GM23338 (cell line): Measurements from ENCODE around the gene NOL9. TPM values are rescaled to one million over a fixed set of nuclear protein-coding genes. Genes with fewer than 3 reads are reported as not detected.

Source experiments
- ATAC-seq: fragments of 200-7000 bp; cut with Tn5 transposase; 3 replicates; pipeline ENCODE4 v1.9.1; 2020
- DNase-seq: peaks from one replicate; pipeline ENCODE4 v3.0.0-alpha.2; 2015; ENCODE audit warnings: low spot score
- H2AFZ ChIP-seq: fragments of 200-600 bp; sonication (generic); 2 replicates; pipeline ENCODE4 v1.8.0; 2016; ENCODE audit warnings: antibody characterized with exemption, mild to moderate bottlenecking, moderate library complexity
- H3F3A ChIP-seq: fragments of 200-600 bp; sonication (generic); replicated peaks from 2 replicates; pipeline ENCODE4 v1.8.0; 2017; ENCODE audit warnings: antibody characterized with exemption, mixed run types, low read depth
- H3K27ac ChIP-seq: fragments of 200-600 bp; sonication (generic); 2 replicates; pipeline ENCODE4 v1.6.1; 2016; ENCODE audit warnings: low read depth
- H3K27me3 ChIP-seq: fragments of 200-600 bp; sonication (generic); 2 replicates; pipeline ENCODE4 v1.8.0; 2016; ENCODE audit warnings: mild to moderate bottlenecking, mixed run types, moderate library complexity; ENCODE audit not compliant: insufficient read depth
- H3K36me3 ChIP-seq: fragments of 200-600 bp; sonication (generic); 2 replicates; pipeline ENCODE4 v1.8.0; 2016; ENCODE audit warnings: mild to moderate bottlenecking; ENCODE audit not compliant: insufficient read depth
- H3K4me1 ChIP-seq: fragments of 200-600 bp; sonication (generic); 2 replicates; pipeline ENCODE4 v1.8.0; 2016; ENCODE audit warnings: mild to moderate bottlenecking, moderate library complexity; ENCODE audit not compliant: insufficient read depth
- H3K4me2 ChIP-seq: fragments of 200-600 bp; sonication (generic); 2 replicates; pipeline ENCODE4 v1.7.1; 2017; ENCODE audit warnings: mixed run types
- H3K4me3 ChIP-seq: fragments of 200-600 bp; sonication (generic); 2 replicates; pipeline ENCODE4 v1.6.1; 2016; ENCODE audit warnings: mixed run types
- H3K79me2 ChIP-seq: fragments of 200-600 bp; sonication (generic); replicated peaks from 2 replicates; pipeline ENCODE4 v1.8.0; 2017; ENCODE audit warnings: mild to moderate bottlenecking; ENCODE audit not compliant: insufficient read depth
- H3K9me2 ChIP-seq: fragments of 200-600 bp; sonication (generic); 2 replicates; pipeline ENCODE4 v1.8.0; 2017; ENCODE audit not compliant: insufficient read depth
- H4K20me1 ChIP-seq: fragments of 200-600 bp; sonication (generic); replicated peaks from 2 replicates; pipeline ENCODE4 v1.8.0; 2017; ENCODE audit warnings: mild to moderate bottlenecking; ENCODE audit not compliant: insufficient read depth
- H3K27ac Mint-ChIP-seq: 2 replicates; pipeline ENCODE4 v1.8.0; 2020; ENCODE audit warnings: inconsistent platforms, mild to moderate bottlenecking, moderate library complexity, mixed read lengths
- H3K27me3 Mint-ChIP-seq: 3 replicates; pipeline ENCODE4 v1.8.0; 2022; ENCODE audit warnings: low read depth, mild to moderate bottlenecking, moderate library complexity, mixed read lengths, inconsistent platforms; ENCODE audit not compliant: insufficient read depth, poor library complexity
- H3K36me3 Mint-ChIP-seq: 3 replicates; pipeline ENCODE4 v1.8.0; 2021; ENCODE audit warnings: low read depth, mild to moderate bottlenecking, inconsistent platforms, moderate library complexity, mixed read lengths
- H3K4me1 Mint-ChIP-seq: 3 replicates; pipeline ENCODE4 v1.8.0; 2020; ENCODE audit warnings: mild to moderate bottlenecking, inconsistent platforms, mixed read lengths
- H3K4me3 Mint-ChIP-seq: 3 replicates; pipeline ENCODE4 v1.8.0; 2021; ENCODE audit warnings: moderate library complexity, mild to moderate bottlenecking, inconsistent platforms, mixed read lengths
- H3K9me3 Mint-ChIP-seq: 3 replicates; pipeline ENCODE4 v1.8.0; 2020; ENCODE audit warnings: moderate library complexity, mild to moderate bottlenecking, inconsistent platforms, mixed read lengths
- CREB1 ChIP-seq: fragments of 250-450 bp; sonication (Bioruptor Pico); IDR thresholded peaks from 2 replicates; pipeline ENCODE4 v1.5.0; 2020; ENCODE audit warnings: low read depth, mild to moderate bottlenecking, moderate library complexity
- CTCF ChIP-seq, 2 experiments: fragments of 200-600 bp in 1 of 2; sonication (generic) in 1 of 2; conservative IDR thresholded peaks; 2 replicates each; pipeline versions ENCODE4 v1.5.1 to v1.6.1; 2016 to 2017; ENCODE audit warnings: antibody characterized with exemption in 2 of 2, low read depth in 2 of 2, mild to moderate bottlenecking in 2 of 2, moderate library complexity in 1 of 2
- ETS1 ChIP-seq: IDR thresholded peaks from 2 replicates; pipeline ENCODE4 v1.6.1; 2016; ENCODE audit warnings: antibody characterized with exemption
- EZH2 ChIP-seq: fragments of 200-600 bp; sonication (generic); IDR thresholded peaks from one replicate; pipeline ENCODE4 v1.8.0; 2017; ENCODE audit warnings: antibody characterized with exemption, mild to moderate bottlenecking, low read depth; ENCODE audit not compliant: unreplicated experiment
- EZH2phosphoT487 ChIP-seq: fragments of 200-600 bp; sonication (generic); IDR thresholded peaks from one replicate; pipeline ENCODE4 v1.8.1; 2018; ENCODE audit warnings: antibody characterized with exemption; ENCODE audit not compliant: unreplicated experiment
- JUNB ChIP-seq: IDR thresholded peaks from one replicate; pipeline ENCODE4 v1.6.1; 2016; ENCODE audit warnings: antibody characterized with exemption; ENCODE audit not compliant: unreplicated experiment
- NANOG ChIP-seq: IDR thresholded peaks from 2 replicates; pipeline ENCODE4 v1.6.1; 2016; ENCODE audit warnings: antibody characterized with exemption, borderline replicate concordance
- POLR2AphosphoS5 ChIP-seq: IDR thresholded peaks from 2 replicates; pipeline ENCODE4 v1.6.1; 2016; ENCODE audit warnings: antibody characterized with exemption, low read depth
- REST ChIP-seq: IDR thresholded peaks from one replicate; pipeline ENCODE4 v1.6.1; 2018; ENCODE audit warnings: antibody characterized with exemption; ENCODE audit not compliant: unreplicated experiment
- STAT1 ChIP-seq: IDR thresholded peaks from one replicate; pipeline ENCODE4 v1.6.1; 2016; ENCODE audit warnings: antibody characterized with exemption; ENCODE audit not compliant: unreplicated experiment
- ZNF114 ChIP-seq: fragments of 250-450 bp; sonication (Bioruptor Pico); IDR thresholded peaks from 2 replicates; pipeline ENCODE4 v1.5.0; 2020; ENCODE audit warnings: mild to moderate bottlenecking, moderate library complexity
- ZNF331 ChIP-seq: fragments of 250-450 bp; sonication (Bioruptor Pico); IDR thresholded peaks from 2 replicates; pipeline ENCODE4 v1.5.0; 2020; ENCODE audit warnings: low read depth, mild to moderate bottlenecking, moderate library complexity
- ZNF462 ChIP-seq: fragments of 250-450 bp; sonication (Bioruptor Pico); IDR thresholded peaks from 2 replicates; pipeline ENCODE4 v1.5.0; 2020; ENCODE audit warnings: mild to moderate bottlenecking, moderate library complexity
- polyA plus RNA-seq: library from polyadenylated mRNA; unstranded; fragments of >200 nt; fragmentation: Nextera tagmentation; extraction: Ambion mirVana; gene quantifications from 2 replicates; pipeline ENCODE4 v1.2.1, GENCODE V29; 2016
- total RNA-seq: library from RNA; depleted of rRNA; stranded (reverse); fragments of >200 nt; shearing (Covaris generic); gene quantifications from 2 replicates; pipeline ENCODE4 v1.2.3, GENCODE V29; 2014

The NOL9 gene
- total and polyA plus RNA-seq, 2 experiments from 2014 or later, result 13.2 to 48.5 TPM

- Mint-ChIP-seq H3K9me3 (no peaks in the 10 kb centered on the region), H3K4me1 (0 out of 3 replicates have a peak, but pooled peaks cover 5% of the 10 kb centered on the region)
Observed at GRCh38 chr1:6507461-6507911, 46.8 kb downstream of the NOL9 start.

More at GRCh38 chr1:6507461-6507911, 46.8 kb downstream of the NOL9 start:
- no peak overlapping the region for H3K4me3 ChIP-seq
- no peak overlapping the region for H3K4me3 Mint-ChIP-seq
- H3K9me2 ChIP-seq, result no peaks in the 10 kb centered on the region
- no peaks in the 10 kb centered on the region for H3F3A ChIP-seq
- ATAC-seq (no peak), DNase-seq (no peak)
- H3K4me1 ChIP-seq, result no peaks in the 10 kb centered on the region
- H4K20me1 ChIP-seq, result no peaks in the 10 kb centered on the region
- no peak overlapping the region for H3K4me2 ChIP-seq
- TF ChIP-seq JUNB (no peak), STAT1 (no peak), ZNF331 (CRISPR knock-in tag) (no peak), POLR2AphosphoS5 (no peak), EZH2 (no peak), ETS1 (no peak), EZH2phosphoT487 (no peak), CREB1 (CRISPR knock-in tag) (no peak), ZNF114 (CRISPR knock-in tag) (no peak), REST (no peak), CTCF (conservative IDR thresholded peaks at IDR 0.05; ENCODE audit: low read depth in 2 of 2) (no peak), NANOG (no peak), ZNF462 (CRISPR knock-in tag) (no peak)
- H2AFZ ChIP-seq, result no peak overlapping the region
- no peaks in the 10 kb centered on the region for H3K79me2 ChIP-seq
- H3K36me3 ChIP-seq, result no peaks in the 10 kb centered on the region
- no peak overlapping the region for H3K27ac Mint-ChIP-seq
- H3K27me3 ChIP-seq, result no peaks in the 10 kb centered on the region
- no peak overlapping the region for H3K27ac ChIP-seq
- no peaks in the 10 kb centered on the region for H3K36me3 Mint-ChIP-seq
- H3K27me3 Mint-ChIP-seq, result peaks cover 4% of the 10 kb centered on the region
